Glutamatergic neuron (in vitro differentiated cells): ENCODE data around the gene RNASEL. TPM values are rescaled to one million over a fixed set of nuclear protein-coding genes. Genes with fewer than 3 reads are reported as not detected.

Source experiments
- DNase-seq: peaks from one replicate; pipeline ENCODE4 v3.0.0; 2022
- H3K27ac Mint-ChIP-seq: one replicate; pipeline ENCODE4 v1.8.0; 2020; ENCODE audit warnings: mild to moderate bottlenecking, mixed read lengths, inconsistent platforms; ENCODE audit not compliant: unreplicated experiment
- H3K27me3 Mint-ChIP-seq: one replicate; pipeline ENCODE4 v1.8.0; 2020; ENCODE audit warnings: mild to moderate bottlenecking, moderate library complexity, mixed read lengths, inconsistent platforms; ENCODE audit not compliant: unreplicated experiment
- H3K36me3 Mint-ChIP-seq: one replicate; pipeline ENCODE4 v1.8.0; 2020; ENCODE audit warnings: mild to moderate bottlenecking, mixed read lengths, inconsistent platforms; ENCODE audit not compliant: unreplicated experiment
- H3K4me1 Mint-ChIP-seq: one replicate; pipeline ENCODE4 v1.8.0; 2020; ENCODE audit warnings: mild to moderate bottlenecking, low read depth, mixed read lengths, inconsistent platforms; ENCODE audit not compliant: unreplicated experiment
- H3K4me3 Mint-ChIP-seq: one replicate; pipeline ENCODE4 v1.8.0; 2020; ENCODE audit warnings: mild to moderate bottlenecking, mixed read lengths, inconsistent platforms; ENCODE audit not compliant: unreplicated experiment
- H3K9me3 Mint-ChIP-seq: one replicate; pipeline ENCODE4 v1.8.0; 2020; ENCODE audit warnings: mild to moderate bottlenecking, moderate library complexity, mixed read lengths, inconsistent platforms; ENCODE audit not compliant: unreplicated experiment
- total RNA-seq: library from RNA; stranded (reverse); fragmentation: NEBNext Ultra II Directional; extraction: Animal tissue kit (Norgen Biotek cat#: 25700); gene quantifications from one replicate; pipeline ENCODE4 v1.2.1, GENCODE V29; 2021; ENCODE audit not compliant: unreplicated experiment
- TF ChIP-seq, protein P1 (sequence below): fragments of 200-600 bp; sonication (generic); IDR thresholded peaks from one replicate; pipeline ENCODE4 v1.5.0; 2021; ENCODE audit not compliant: partially characterized antibody, unreplicated experiment

RNASEL gene
- total RNA-seq, 1 donor from 2014 or later = 1.3 TPM

GRCh38 chr1:182603646-182604174, 14.7 kb upstream of the RNASEL start:
- Mint-ChIP-seq H3K9me3 (no peaks in the 10 kb centered on the region), H3K4me1 (peaks cover 20% of the 10 kb centered on the region), H3K27ac (no peak overlapping the region), H3K36me3 (no peaks in the 10 kb centered on the region), H3K4me3 (no peak overlapping the region), H3K27me3 (peaks cover 2% of the 10 kb centered on the region)
- TF ChIP-seq, protein P1, sequence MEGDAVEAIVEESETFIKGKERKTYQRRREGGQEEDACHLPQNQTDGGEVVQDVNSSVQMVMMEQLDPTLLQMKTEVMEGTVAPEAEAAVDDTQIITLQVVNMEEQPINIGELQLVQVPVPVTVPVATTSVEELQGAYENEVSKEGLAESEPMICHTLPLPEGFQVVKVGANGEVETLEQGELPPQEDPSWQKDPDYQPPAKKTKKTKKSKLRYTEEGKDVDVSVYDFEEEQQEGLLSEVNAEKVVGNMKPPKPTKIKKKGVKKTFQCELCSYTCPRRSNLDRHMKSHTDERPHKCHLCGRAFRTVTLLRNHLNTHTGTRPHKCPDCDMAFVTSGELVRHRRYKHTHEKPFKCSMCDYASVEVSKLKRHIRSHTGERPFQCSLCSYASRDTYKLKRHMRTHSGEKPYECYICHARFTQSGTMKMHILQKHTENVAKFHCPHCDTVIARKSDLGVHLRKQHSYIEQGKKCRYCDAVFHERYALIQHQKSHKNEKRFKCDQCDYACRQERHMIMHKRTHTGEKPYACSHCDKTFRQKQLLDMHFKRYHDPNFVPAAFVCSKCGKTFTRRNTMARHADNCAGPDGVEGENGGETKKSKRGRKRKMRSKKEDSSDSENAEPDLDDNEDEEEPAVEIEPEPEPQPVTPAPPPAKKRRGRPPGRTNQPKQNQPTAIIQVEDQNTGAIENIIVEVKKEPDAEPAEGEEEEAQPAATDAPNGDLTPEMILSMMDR = no peak
- no peak for DNase-seq

DNA sequence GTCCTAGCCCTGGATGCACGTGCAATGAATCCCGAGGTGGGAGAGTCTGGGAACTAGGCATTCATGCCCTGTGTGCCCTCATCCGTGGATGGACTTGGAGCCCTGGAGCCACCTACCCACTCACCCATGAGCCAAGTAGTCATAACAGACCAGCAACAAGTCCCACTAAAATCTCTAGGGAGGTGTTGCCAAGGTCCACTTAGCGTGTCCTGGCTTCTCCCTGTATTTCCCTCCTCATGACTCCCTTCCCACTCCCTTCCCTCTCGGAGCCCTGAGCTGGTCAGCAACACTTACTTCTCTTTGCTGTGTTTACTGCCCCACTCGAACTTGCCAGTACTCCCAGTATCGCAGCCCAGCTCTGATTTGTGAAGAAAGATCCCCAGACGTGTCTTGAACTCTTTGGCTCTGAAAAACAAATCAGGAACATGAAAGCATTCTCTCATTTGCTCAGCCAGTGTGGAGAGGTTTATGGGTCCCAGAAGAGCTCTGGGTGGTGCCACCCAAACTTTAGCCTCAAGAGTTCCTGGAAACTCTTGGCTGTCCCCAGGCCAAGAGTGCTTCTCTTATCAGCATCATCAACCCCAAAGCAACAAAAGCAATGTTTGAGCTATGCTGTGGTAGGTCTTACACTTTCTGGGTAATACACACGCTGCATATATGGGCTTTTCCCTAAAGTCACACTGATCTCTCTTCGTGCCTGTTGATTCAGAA, 14.0 kb upstream of the RNASEL start:
- H3K36me3 Mint-ChIP-seq = no peaks in the 10 kb centered on the region
- H3K9me3 Mint-ChIP-seq = no peaks in the 10 kb centered on the region
- no peak for DNase-seq
- TF ChIP-seq, protein P1 = no peak
- H3K4me1 Mint-ChIP-seq = peaks cover 17% of the 10 kb centered on the region
- no peak overlapping the region for H3K4me3 Mint-ChIP-seq
- peaks cover 2% of the 10 kb centered on the region for H3K27me3 Mint-ChIP-seq
- no peak overlapping the region for H3K27ac Mint-ChIP-seq

DNA sequence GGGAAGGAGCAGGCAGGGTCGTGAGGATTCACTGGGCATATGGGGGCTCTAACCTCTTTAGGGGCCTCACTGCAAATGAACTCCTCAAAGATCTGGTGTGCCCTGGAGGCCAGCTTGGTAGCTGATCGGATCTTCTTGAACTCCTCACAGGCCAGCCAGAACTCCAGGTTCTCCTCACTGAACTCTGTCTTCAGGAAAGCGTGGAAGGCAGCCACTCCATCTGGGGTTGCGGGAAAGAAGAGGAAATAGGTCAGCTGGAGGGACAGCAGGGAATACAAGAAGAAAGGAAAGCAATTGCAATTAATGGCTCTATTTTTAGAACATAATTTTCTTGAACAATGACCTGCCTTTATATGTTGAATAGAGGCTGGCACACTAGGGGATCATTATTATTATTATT, 12.9 kb upstream of the RNASEL start:
- no peaks in the 10 kb centered on the region for H3K36me3 Mint-ChIP-seq
- H3K4me1 Mint-ChIP-seq = peaks cover 13% of the 10 kb centered on the region
- peaks cover 4% of the 10 kb centered on the region for H3K27me3 Mint-ChIP-seq
- H3K27ac Mint-ChIP-seq = no peak overlapping the region
- H3K9me3 Mint-ChIP-seq = no peaks in the 10 kb centered on the region
- TF ChIP-seq, protein P1 = no peak
- no peak for DNase-seq
- H3K4me3 Mint-ChIP-seq = no peak overlapping the region

DNA sequence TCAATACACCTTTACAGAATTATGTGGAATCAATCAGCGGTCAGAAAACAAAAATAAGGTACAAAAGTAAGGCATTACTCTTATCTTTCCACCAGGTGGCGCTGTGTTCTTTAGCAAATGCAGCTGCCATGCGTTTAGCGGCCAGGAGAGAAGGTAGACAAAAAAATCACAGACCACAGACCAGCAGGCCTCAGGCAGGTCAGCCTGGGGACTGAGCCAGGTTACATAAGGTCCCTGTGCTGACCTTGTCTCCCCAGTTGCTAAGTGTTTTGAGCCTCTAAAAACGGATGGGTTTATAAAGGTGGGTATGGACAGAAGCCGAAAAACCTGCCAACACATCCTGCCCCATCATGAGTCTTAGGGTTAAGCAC, 12.3 kb upstream of the RNASEL start:
- Mint-ChIP-seq H3K4me1 (peaks cover 9% of the 10 kb centered on the region), H3K27me3 (peaks cover 4% of the 10 kb centered on the region), H3K9me3 (no peaks in the 10 kb centered on the region), H3K27ac (no peak overlapping the region), H3K4me3 (no peak overlapping the region), H3K36me3 (no peaks in the 10 kb centered on the region)
- peak; percentile 65 for DNase-seq
- TF ChIP-seq, protein P1 = peak; percentile 97

DNA sequence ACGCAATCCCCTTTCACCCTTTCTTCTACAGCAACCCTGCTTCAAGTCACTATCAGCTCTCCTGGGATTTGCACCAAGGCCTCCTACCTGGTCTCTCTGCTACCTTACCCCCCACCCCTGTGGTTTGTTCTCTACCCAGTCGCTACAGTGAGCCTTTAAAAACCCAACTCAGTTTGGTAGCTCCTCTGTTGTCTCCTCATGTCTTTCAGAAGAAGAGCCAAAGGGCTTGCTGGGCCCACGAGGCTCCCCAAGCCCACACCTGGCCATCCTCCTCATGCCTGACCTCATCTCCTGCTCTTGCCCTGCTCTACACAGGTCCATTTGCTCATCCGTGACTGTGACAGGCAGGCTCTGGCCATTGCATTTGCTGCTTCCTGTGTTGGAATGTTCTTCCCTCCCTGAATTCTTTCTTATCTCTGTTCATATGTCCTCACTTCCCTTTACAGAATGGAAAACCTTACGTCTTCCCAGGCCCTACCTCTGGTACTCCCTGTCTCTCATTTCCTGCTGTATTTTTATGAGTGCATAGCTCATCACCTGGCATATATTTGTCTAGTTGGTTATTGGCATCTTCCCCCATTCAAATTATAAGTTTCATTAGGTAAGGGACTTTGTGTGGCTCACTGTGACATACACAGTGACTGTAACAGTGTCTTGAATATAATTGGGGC, 11.8 kb upstream of the RNASEL start:
- TF ChIP-seq, protein P1 = no peak
- DNase-seq = no peak
- H3K4me1 Mint-ChIP-seq = peaks cover 9% of the 10 kb centered on the region
- no peaks in the 10 kb centered on the region for H3K36me3 Mint-ChIP-seq
- H3K4me3 Mint-ChIP-seq = no peak overlapping the region
- no peak overlapping the region for H3K27ac Mint-ChIP-seq
- H3K9me3 Mint-ChIP-seq = no peaks in the 10 kb centered on the region
- peaks cover 4% of the 10 kb centered on the region for H3K27me3 Mint-ChIP-seq
